Neural progenitor cell (in vitro differentiated cells): ENCODE measurements around the gene TLE7.

Experiments
- EZH2 ChIP-seq: fragments of 200-600 bp; sonication (generic); IDR thresholded peaks from 2 replicates; pipeline ENCODE4 v1.6.1; 2017; ENCODE audit warnings: antibody characterized with exemption, mild to moderate bottlenecking, moderate library complexity
- TF ChIP-seq, protein P1 (sequence below): fragments of 200-600 bp; sonication (generic); IDR thresholded peaks from 2 replicates; pipeline ENCODE4 v1.5.1; 2017; ENCODE audit warnings: antibody characterized with exemption, mild to moderate bottlenecking

DNA sequence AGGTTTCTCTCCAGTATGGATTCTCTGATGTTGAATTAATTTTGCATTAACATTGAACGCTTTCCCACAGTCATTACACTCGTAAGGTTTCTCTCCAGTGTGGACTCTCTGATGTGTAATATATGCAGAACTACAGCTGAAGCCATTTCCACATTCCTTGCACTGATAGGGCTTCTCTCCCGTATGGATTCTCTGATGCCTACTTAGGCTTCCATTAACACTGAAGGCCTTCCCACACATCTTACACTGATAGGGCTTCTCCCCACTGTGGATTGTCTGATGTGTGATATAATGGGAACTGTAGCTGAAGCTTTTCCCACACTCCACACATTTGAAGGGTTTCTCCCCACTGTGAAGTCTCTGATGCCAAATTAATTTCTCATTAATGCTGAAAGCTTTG, 7.2 kb upstream of the TLE7 start:
- TF ChIP-seq, protein P1, sequence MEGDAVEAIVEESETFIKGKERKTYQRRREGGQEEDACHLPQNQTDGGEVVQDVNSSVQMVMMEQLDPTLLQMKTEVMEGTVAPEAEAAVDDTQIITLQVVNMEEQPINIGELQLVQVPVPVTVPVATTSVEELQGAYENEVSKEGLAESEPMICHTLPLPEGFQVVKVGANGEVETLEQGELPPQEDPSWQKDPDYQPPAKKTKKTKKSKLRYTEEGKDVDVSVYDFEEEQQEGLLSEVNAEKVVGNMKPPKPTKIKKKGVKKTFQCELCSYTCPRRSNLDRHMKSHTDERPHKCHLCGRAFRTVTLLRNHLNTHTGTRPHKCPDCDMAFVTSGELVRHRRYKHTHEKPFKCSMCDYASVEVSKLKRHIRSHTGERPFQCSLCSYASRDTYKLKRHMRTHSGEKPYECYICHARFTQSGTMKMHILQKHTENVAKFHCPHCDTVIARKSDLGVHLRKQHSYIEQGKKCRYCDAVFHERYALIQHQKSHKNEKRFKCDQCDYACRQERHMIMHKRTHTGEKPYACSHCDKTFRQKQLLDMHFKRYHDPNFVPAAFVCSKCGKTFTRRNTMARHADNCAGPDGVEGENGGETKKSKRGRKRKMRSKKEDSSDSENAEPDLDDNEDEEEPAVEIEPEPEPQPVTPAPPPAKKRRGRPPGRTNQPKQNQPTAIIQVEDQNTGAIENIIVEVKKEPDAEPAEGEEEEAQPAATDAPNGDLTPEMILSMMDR, result no peak
- TF ChIP-seq EZH2, result no peak
